Colonic mucosa (tissue), 4 donors: ENCODE data around the gene LILRA1. TPM values are rescaled to one million over a fixed set of nuclear protein-coding genes. Genes with fewer than 3 reads are reported as not detected.
"Not testable (repeated sequence)": the region's sequence is repeated elsewhere in the genome, so short reads cannot be mapped to it uniquely, and the experiment has no call there.

Experiments
- DNase-seq: peaks from one replicate; pipeline ENCODE4 v3.0.0-alpha.2; 2020
- H3K27ac ChIP-seq: fragments of 200-600 bp; one replicate; pipeline ENCODE4 v1.8.0; 2021
- H3K27me3 ChIP-seq: fragments of 200-600 bp; one replicate; pipeline ENCODE4 v1.8.0; 2021
- H3K36me3 ChIP-seq: fragments of 200-600 bp; one replicate; pipeline ENCODE4 v1.8.0; 2021
- H3K4me1 ChIP-seq: fragments of 200-600 bp; one replicate; pipeline ENCODE4 v1.8.0; 2021; ENCODE audit warnings: mild to moderate bottlenecking
- H3K4me3 ChIP-seq: fragments of 200-600 bp; one replicate; pipeline ENCODE4 v1.8.0; 2021
- H3K9ac ChIP-seq, 2 donors: one replicate each; pipeline ENCODE4 v1.7.0; 2013; ENCODE audit warnings: control low read depth in 2 of 2, low read depth in 2 of 2, low read length in 2 of 2
- H3K9me3 ChIP-seq: fragments of 200-600 bp; one replicate; pipeline ENCODE4 v1.8.0; 2021
- intact Hi-C: fragments of 100-400 bp; cut with DNase I; formaldehyde crosslinking; loops from one replicate; pipeline ENCODE4 v1.14.1; 2022
- total RNA-seq, 2 donors: library from RNA; stranded (reverse); fragmentation: NEBNext Ultra II Directional in 1 of 2; extraction: Animal tissue kit (Norgen Biotek cat#: 25700) in 1 of 2; gene quantifications; one replicate each; pipeline ENCODE4 v1.2.1, GENCODE V29; 2021
- TF ChIP-seq, protein P1 (sequence below): fragments of 200-600 bp; IDR thresholded peaks from one replicate; pipeline ENCODE4 v1.8.0; 2022; ENCODE audit warnings: antibody characterized with exemption, mild to moderate bottlenecking
- donor health status: healthy.
- donor health status: DM: no; HTN: no; CAD: no.
- donor health status: DM: no; HTN: no; CAD: no.

Gene LILRA1
- total RNA-seq, 2 donors from 2014 or later, result 0.15 to 0.50 TPM

DNA sequence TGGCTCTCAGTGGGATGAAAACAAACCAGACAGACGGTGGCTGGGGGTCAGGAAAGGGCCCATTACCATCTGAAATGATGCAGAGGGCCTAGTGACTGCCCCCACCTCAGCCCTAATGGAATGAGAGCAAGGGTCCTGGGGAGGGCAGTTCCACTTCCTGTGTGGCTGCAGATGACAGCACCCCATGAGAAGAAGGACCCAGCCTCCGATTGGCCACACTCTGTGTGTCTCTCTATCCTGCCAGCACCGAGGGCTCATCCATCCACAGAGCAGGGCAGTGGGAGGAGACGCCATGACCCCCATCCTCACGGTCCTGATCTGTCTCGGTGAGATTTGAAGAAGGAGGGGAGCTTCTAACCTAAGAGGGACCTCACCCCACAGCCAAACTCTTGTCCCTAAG is 37.4 kb downstream of the LILRA1 start:
- no peak for DNase-seq
- Histone ChIP-seq H3K4me1 (no peaks in the 10 kb centered on the region), H3K4me3 (no peak overlapping the region), H3K9me3 (no peaks in the 10 kb centered on the region), H3K27ac (no peak overlapping the region), H3K9ac (no peak overlapping the region), H3K36me3 (no peaks in the 10 kb centered on the region), H3K27me3 (no peaks in the 10 kb centered on the region)
- intact Hi-C loops, result no loop called here
- TF ChIP-seq, protein P1, sequence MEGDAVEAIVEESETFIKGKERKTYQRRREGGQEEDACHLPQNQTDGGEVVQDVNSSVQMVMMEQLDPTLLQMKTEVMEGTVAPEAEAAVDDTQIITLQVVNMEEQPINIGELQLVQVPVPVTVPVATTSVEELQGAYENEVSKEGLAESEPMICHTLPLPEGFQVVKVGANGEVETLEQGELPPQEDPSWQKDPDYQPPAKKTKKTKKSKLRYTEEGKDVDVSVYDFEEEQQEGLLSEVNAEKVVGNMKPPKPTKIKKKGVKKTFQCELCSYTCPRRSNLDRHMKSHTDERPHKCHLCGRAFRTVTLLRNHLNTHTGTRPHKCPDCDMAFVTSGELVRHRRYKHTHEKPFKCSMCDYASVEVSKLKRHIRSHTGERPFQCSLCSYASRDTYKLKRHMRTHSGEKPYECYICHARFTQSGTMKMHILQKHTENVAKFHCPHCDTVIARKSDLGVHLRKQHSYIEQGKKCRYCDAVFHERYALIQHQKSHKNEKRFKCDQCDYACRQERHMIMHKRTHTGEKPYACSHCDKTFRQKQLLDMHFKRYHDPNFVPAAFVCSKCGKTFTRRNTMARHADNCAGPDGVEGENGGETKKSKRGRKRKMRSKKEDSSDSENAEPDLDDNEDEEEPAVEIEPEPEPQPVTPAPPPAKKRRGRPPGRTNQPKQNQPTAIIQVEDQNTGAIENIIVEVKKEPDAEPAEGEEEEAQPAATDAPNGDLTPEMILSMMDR, result no peak

DNA sequence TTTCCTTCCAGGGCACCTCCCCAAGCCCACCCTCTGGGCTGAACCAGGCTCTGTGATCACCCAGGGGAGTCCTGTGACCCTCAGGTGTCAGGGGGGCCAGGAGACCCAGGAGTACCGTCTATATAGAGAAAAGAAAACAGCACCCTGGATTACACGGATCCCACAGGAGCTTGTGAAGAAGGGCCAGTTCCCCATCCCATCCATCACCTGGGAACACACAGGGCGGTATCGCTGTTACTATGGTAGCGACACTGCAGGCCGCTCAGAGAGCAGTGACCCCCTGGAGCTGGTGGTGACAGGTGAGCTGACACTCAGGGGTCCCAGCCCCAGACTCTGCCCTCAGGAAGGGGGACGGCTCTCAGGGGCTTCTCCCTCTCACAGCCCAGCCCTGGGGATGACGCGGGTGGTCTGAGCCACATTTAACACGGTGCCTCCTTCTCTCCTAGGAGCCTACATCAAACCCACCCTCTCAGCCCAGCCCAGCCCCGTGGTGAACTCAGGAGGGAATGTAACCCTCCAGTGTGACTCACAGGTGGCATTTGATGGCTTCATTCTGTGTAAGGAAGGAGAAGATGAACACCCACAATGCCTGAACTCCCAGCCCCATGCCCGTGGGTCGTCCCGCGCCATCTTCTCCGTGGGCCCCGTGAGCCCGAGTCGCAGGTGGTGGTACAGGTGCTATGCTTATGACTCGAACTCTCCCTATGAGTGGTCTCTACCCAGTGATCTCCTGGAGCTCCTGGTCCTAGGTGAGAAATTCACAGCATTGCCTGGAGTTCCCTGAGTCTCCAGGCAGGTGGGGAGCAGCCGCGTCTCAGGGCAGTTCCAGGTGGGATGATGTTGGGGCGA is 38.3 kb downstream of the LILRA1 start:
- H3K36me3 ChIP-seq, H3K27me3 ChIP-seq, intact Hi-C loops, H3K27ac ChIP-seq, H3K4me1 ChIP-seq, H3K4me3 ChIP-seq, H3K9ac ChIP-seq, DNase-seq, H3K9me3 ChIP-seq: not testable (repeated sequence)

DNA sequence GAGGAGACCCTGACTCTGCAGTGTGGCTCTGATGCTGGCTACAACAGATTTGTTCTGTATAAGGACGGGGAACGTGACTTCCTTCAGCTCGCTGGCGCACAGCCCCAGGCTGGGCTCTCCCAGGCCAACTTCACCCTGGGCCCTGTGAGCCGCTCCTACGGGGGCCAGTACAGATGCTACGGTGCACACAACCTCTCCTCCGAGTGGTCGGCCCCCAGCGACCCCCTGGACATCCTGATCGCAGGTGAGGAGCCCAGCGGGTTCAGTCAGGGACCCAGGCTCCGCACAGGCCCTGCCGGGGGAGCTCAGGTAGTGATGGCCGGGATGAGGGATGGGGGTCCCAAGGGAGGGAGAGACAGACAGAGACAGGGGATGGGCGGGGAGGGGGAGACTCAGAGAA is 39.1 kb downstream of the LILRA1 start:
- not testable (repeated sequence) for DNase-seq, H3K9me3 ChIP-seq

DNA sequence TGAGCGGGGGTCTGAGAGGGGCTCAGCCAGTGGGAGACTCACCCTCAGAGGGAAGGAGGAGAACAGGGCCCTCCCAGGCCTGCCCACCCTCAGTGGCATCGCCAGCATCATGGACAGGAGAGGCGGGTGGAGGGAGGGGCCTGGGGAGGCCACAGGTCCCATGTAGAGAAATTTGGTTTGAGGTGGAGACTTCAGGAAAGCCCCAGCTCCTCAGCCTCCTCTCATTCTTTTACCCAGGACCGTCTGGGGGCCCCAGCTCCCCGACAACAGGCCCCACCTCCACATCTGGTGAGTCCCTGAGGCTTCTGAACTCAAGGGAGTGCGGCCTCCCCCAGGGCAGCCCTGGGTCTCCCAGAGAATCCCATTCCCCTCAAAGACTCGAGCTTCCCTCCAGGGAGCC is 40.0 kb downstream of the LILRA1 start:
- DNase-seq, result no peak
- TF ChIP-seq, protein P1, result no peak
- Histone ChIP-seq H3K4me1 (no peaks in the 10 kb centered on the region), H3K27me3 (no peaks in the 10 kb centered on the region), H3K4me3 (no peak overlapping the region), H3K9ac (no peak overlapping the region), H3K36me3 (no peaks in the 10 kb centered on the region), H3K9me3 (no peaks in the 10 kb centered on the region), H3K27ac (no peak overlapping the region)
- intact Hi-C loops, result no loop called here

More for the DNA sequence above, 39.1 kb downstream of the LILRA1 start:
- intact Hi-C loops, H3K27me3 ChIP-seq, H3K36me3 ChIP-seq, H3K27ac ChIP-seq, H3K4me1 ChIP-seq, H3K4me3 ChIP-seq, H3K9ac ChIP-seq: not testable (repeated sequence)

DNA sequence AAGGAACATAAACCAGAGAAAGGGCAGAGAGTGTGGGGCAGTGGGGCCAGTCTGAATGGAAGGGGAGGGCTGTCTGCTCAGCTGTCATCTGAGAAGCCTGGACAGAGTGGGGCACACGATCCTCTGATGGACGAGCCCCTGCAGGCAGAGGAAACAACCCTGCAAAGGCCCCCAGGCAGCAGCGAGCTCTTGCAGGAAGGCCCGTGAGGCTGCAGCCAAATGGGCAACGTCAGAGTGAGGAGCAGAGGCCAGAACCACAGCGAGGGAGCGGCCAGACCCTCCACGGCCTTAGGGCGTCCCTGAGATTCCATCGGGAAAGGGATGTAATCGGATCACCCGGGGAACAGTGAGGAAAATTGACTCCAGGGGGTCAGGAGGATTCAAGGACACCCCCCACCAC is 42.6 kb downstream of the LILRA1 start:
- DNase-seq, intact Hi-C loops, H3K36me3 ChIP-seq, H3K27ac ChIP-seq, H3K9ac ChIP-seq, H3K4me1 ChIP-seq, H3K27me3 ChIP-seq, H3K9me3 ChIP-seq, H3K4me3 ChIP-seq: not testable (repeated sequence)

DNA sequence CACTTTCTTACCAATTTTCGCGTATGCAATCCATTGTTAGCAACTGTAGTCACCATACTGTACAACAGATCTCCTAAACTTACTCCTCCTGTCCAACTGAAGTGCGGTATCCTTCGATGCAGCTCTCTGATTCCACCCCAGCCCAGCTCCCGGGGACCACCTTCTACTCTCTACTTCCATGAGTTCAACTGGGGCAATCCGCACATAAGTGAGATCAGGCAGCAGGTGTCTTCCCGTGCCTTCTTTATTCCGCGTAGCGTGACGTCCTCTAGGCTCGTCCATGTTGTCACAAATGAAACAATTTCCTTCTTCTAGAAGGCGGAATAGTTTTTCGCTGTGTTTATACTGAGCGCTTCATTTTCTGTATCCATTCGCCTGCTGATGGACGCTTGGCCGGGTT is 45.3 kb downstream of the LILRA1 start:
- intact Hi-C loops, result no loop called here
- no peaks in the 10 kb centered on the region for H3K36me3 ChIP-seq
- no peak overlapping the region for H3K27ac ChIP-seq
- H3K9ac ChIP-seq, result no peak overlapping the region
- no peaks in the 10 kb centered on the region for H3K4me1 ChIP-seq
- no peaks in the 10 kb centered on the region for H3K27me3 ChIP-seq
- TF ChIP-seq, protein P1, result no peak
- no peak overlapping the region for H3K4me3 ChIP-seq
- no peak for DNase-seq
- no peaks in the 10 kb centered on the region for H3K9me3 ChIP-seq

DNA sequence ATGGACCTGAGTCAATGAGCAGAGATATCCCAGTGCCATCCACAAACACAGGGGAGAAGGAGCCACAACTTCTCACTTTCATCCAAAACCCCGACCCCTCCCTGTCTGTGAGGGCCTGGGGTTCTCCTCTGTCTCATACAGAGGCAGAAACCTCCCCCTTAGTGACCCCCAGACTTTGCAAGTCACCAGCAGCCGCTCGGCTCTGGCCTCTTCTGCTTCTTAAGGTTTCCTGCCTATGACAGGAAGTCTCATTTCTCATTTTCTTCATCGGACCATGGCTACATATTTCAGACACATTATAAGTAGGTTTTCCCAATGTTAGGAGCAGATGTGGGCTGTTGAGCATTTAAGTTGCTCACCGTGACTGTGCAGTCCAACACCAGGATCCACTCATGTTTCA is 49.5 kb downstream of the LILRA1 start:
- H3K4me1 ChIP-seq, H3K27ac ChIP-seq, DNase-seq, intact Hi-C loops, H3K9ac ChIP-seq, H3K9me3 ChIP-seq, H3K4me3 ChIP-seq, H3K27me3 ChIP-seq, H3K36me3 ChIP-seq: not testable (repeated sequence)

DNA sequence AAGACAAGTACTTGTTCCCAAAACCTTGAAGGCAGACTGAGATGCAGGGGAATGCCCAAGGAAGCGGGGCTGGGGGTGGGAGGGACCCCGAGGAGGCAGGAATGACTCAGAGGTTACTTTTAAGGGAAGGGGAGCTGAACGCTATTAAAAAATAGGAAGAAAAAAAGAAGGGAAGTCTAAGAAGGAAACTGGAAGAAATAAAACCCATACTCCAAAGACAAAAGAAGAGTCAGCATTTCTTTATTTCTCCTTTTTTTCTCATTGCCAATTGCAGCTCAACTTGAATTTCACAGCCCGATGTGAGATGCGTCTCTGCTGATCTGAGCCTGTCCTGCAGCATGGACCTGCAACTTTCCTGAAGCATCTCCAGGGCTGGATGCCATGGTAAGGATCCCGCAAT is 50.2 kb downstream of the LILRA1 start:
- H3K36me3 ChIP-seq, H3K27me3 ChIP-seq, DNase-seq, H3K4me1 ChIP-seq, H3K27ac ChIP-seq, H3K9ac ChIP-seq, H3K9me3 ChIP-seq, H3K4me3 ChIP-seq, intact Hi-C loops: not testable (repeated sequence)
